Esophagus mucosa (tissue), 1 donor: ENCODE results near the gene DIPK1B. TPM values are rescaled to one million over a fixed set of nuclear protein-coding genes. Genes with fewer than 3 reads are reported as not detected.
A peak's percentile ranks its signal among the peaks of the same experiment; 100 is the strongest.

Experiments used
- ATAC-seq: fragments of 200-7000 bp; cut with Tn5 transposase; one replicate; pipeline ENCODE4 v1.9.1; 2020
- total RNA-seq: library from RNA; stranded (reverse); gene quantifications from one replicate; pipeline ENCODE4 v1.2.4, GENCODE V29; 2023
- donor health status: DM: yes; HTN: yes; CAD: no.

DIPK1B gene
- total RNA-seq, 1 donor from 2014 or later: 0.76 TPM

DNA sequence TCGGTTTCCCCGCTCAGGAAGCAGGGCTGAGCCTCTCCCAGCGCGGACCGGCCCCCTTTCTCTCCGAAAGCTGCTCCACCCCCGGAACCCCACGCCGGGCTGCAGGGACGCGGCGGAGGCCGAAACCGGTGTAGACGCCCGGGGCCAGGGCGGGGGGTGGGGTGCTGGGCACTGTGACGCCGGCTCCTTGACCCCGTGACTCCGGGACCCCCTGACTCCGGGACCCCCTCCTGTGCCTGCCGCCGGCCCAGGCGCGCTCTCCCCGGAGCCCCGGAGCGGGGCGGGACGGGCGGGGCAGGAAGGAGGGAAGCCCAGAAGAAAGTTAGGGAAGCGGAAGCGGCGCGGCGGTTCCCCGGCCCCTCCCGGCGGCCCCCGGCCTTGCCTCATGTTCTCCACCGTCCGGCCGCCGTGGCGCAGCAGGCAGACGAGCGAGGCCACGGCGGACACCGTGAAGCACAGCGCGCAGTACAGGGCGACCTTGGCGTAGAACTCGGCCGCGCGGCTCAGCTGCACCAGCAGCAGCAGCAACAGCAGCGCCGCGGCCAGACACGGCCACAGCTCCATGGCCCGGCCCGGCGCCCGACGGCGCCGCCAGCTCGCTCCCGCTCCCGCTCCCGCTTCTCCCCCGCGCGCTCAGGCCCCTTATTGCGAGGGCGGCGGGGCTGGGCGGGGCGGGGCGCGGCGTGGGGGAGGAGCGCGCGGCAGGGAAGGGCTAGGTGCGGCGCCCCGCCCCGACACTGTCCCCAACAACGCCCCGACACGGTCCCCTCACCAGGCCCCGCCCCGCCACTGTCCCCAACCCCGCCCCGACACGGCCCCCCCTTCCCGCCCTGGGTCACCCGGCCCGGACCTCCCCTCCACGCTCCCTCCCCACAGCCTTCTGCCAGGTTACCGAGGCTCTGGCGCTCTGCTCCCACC is 25.3 kb upstream of the DIPK1B start, which contains the start of gene AGPAT2:
TSS of gene AGPAT2 (minus strand) at position 664 of the 918 bp plus-strand sequence. CDS start at position 564, 100 bp downstream.
- peak; percentile 77 for ATAC-seq

DNA sequence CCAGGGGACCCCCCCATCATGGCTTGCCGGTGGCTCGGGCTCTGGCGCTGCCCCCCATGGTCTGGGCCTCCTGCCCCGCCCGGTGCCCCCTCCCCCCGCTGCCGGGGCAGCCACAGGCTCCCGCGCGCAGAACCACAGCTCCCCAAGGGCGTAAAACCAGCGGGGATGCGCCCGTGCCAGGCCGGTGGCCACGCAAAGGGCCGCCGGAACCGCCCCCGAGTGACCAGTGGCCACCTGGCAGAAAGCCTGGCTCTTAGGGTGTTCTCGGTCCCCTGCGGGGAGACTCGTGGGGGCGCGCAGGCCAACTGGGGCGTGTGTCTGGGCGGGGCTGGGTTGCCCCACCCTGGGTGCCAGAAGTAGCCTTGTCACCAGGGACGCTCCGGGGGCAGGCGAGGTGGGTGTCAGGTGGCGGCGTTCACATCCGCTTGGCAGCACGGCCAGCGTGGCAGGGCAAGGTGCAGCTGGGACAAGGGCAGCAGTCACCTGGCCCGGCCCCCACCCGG is 24.6 kb upstream of the DIPK1B start:
- peak; percentile 35 for ATAC-seq

DNA sequence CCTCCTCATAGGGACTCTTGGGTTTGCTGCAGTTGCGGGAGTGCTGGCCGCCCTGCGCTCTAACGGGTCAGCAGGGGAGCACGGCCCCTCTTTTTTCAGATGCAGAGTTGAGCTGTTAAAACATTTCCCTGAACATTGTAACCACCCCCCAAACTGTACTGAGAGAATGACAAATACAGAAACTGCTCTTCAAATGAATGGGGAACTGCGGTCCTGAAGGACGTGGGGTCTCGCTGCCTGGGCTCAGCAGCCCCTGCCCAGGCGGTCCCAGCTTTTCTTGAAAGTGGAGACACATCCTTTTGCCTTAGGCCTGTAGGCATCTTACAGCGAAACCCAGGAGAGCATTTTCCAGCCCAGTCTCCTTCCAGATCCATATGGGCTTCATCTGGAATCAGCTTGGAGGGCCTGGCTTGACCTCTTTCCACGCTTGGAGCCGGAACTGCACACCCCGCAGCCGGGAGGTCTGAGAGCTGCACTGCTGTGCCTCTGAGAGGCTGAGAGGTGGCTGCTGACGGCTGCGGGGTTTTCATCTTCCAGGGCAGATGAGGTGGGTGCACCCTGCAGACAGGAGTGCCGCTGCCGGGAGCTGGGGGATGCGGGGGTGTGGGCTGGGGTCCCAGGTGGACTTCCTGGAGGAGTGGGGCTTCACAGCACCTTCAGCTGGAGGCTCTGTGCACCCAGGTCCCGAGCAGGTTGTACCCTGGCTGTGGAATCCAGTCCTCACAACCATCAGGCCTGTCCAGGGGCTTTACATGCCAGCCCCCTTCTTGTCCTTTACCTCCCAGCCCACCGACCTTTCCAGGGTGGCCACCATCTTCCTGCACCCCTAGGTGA is 23.9 kb upstream of the DIPK1B start:
- no peak for ATAC-seq

DNA sequence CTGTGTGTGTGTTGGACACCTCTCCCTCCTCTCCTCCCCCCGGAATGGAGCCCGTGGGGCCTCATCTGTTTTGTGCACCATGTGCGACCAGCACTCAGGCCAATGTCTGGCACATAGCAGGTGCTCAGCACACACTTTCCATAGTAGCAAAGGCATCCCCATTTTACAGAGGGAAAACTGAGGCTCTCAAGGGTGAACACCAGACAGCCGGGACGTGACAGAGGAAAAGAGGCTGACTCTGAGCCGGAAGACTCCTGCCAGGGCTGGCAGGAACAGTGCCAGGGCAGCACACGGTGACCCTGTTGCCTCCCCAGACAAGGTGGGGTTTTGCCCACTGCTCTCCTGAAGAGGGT is 23.3 kb upstream of the DIPK1B start:
- ATAC-seq: no peak

DNA sequence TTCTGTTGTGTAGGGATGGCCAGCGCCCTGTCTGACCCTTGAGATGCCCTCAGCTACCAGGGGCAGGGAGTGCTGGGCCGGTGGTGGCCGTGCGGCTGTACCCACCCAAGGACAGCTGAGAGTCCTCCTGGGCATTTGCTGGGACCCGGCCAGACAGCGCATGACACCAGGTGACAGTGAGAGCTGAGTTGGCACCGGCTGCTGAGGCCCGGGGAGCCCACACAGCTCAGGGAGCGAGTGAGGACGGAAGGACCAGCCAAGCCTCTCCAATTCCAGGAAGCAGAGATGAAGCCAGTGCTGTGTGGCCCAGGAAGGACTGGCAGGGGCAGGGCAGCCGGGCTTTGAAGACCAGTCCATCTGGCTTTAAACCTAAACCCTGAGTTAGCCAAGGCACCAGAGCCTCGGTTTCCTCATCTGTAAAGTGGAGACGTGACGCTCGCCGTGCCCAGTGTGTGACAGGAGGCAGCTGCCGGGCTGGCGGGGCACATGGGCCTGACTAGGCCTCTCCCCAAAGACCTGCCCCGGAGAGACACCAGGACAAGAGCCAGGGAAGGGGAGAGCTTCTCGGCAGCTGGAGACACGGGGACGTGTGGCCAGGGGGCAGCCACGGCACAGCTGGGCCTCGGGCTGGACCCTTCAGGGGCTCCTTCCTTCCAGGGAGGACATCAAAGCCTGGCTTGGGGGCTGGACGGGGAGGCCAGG is 22.1 kb upstream of the DIPK1B start:
- peak; percentile 0 for ATAC-seq

DNA sequence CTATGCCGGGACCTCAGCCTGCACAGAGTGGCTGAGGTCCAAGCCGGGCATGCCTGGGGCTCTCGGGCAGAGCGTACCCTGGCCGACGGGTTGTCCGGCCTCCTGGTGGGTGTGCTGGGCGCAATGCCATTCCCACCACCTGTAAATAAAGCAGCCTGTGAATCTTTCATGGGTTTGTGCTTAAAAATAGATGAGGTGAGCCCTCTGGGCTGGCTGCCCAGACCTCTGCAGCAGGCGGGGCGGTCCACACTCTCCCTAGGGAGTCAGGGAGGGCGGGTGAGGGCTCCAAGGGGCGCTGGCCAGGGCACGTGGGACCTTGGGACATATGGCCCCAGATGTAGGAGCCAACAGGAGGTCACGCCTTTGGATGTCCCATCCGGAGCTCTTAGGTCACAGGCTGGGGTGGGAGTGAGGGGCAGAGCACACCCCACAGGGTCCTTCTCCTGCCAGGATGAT is 21.5 kb upstream of the DIPK1B start:
- ATAC-seq: no peak

DNA sequence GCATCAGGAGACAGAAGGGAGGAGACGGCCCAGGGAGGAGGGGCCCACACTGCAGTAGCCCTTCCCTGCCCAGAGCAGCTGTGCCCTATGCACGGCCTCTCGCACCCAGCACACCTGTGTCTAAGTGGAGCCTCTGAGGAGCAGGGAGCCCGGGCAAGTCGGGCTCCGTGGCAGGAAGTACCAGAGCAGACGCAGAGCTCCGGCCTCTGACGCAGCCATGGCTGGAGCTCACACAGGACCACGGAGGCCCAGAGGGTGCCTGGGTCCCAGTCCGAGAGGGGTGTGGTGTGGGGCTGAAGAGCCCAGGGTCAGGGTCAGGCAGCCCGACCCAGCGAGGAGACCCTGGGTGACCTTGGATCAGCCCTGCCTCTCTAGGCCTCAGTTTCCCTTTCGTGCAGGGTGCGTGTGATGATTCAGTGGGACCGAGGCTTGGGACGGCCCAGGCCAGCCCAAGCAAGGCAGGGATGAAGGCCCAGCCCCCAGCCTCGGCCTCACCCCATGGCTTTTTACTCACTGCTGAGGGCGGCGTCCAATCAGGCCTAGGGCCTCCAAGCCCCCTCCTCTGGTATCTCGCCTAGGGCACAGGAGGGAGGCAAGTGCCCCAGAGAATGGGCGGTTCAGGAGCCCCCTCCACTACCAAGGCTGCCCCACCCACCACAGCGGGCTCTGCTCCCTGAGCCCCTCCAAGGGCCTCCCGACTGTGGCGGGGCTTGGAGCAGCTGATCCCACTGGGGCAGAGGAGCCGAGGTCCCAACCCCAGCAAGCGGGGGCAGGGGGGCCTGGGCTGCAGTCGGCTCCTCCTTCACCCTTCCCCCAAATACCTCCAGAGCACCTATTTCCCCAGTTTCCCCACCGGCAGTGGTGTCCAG is 20.8 kb upstream of the DIPK1B start:
- ATAC-seq: no peak

DNA sequence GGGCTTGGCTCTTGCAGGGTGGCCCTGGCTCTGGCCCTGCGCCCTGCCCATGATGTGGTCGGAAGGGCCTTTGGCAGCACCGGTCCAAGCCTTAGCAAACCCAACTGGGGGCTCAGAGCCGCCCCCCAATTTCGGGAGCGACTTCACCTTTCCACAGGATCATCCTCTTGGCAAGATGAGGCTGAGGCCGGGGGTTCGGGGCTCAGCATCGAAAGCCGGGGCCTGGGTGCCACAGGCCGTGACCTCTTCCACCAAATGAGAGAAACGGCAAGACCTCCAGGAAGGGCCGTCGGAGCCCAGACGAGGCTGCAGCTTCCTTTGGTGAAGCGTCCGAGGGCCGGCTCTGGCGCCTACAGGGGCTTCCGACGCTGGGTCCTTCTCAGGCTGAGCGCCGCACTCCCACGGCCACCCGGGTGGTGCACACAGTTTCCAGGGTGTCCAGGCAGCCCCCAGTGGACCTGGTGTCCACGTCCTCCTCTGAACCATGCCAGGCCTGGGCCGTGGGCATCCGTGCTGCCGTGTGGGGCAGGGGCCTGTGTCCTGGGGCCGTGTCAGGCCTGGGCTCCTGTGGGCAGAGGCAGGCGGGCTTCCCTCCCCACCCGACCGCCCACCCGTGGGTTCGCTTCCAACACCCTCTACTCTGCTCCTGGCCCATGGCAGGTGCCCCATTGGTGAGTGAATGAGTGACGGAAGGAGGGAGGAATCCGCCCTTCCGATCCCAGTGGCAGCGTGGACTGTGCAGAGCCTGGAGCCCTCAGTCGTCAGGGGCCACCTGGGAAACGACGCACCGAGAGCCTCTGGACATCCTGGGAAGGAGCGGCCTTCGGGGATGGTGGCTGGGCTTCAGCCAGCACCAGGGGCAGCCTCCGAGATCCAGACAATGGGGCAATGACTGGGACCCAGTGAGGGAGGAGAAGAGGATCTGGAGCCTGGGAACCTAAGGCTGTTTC is 19.9 kb upstream of the DIPK1B start:
- ATAC-seq: no peak

DNA sequence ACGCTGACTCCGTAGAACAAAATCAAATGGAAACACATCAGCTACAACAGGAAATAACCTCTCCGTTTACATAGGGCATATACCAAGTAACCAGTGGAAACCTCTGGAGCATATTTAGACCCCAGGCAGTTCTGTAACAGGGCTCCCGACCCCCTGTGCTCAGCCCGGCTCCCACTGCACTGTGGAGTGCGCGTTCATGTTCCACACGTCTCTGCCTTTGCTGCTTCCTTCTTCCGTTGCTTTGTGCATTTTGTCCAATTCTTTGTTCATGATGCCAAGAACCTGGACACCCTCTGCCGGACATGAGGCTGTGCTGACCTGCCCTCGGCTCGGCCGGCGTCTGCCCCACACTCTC is 19.3 kb upstream of the DIPK1B start:
- no peak for ATAC-seq

DNA sequence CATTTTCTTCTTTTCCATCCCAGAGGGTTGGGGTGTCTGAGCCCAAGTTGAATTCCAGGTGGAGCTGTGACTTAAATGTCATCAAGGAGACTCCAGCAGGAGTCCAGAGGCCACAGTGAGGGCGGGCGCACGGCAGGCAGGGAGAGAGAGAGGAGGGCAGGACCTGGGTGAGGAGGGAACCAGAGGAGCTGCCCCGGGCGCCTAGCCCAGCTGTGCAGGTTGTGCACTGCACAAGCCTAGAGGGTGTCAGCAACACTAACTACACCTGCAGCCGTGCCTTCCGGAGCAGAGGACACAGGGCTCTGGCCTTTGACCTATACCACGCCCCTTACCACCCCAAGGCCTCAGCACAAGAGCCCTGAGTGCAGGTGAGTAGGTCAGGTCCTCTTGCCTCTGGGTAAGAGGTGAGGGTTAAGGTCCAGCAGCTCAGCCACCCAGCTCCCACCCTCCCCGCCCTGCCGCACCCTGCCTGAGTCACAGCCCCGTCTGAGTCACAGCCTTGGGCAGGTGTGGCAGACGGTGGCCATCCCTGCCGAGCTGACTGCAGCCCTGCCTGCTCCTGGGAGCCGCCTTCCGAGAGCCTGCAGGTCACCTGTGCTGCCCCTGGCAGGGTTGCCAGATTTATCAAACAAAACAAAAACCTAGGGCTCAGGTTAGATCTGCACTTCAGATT is 18.7 kb upstream of the DIPK1B start:
- peak; percentile 87 for ATAC-seq

DNA sequence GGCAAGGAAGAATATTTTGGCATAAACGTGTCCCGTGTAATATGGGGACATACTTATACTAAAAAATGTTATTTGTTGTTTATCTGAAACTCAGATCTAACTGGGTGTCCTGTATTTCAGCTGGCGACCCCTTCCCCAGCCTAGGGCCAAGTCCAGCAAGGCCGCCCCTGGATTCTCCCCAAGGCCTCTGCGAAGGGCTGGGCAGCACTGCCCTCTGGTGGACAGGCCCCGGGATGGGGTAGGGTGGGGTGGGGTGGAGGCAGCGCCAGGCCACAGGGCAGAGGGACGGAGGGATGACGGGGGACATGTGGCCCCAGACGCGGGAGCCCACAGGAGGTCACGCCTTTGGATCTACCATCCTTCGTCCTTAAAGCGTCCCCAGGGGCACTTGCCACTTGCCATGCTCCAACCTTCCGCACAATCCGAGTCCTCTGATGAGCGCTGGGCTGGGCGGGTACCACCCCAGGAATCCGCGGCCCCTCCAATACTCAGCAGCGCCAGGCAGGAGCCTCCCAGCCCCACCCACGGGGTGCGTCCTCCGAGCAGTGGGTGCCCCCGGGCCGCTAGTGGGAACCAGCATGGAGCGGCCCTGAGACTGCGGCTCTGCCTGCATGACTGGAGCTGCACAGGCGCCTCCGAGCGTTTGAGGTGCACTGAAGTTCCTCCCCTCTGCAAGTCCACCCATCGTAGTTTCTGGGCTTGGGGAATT is 18.1 kb upstream of the DIPK1B start:
- peak; percentile 53 for ATAC-seq

DNA sequence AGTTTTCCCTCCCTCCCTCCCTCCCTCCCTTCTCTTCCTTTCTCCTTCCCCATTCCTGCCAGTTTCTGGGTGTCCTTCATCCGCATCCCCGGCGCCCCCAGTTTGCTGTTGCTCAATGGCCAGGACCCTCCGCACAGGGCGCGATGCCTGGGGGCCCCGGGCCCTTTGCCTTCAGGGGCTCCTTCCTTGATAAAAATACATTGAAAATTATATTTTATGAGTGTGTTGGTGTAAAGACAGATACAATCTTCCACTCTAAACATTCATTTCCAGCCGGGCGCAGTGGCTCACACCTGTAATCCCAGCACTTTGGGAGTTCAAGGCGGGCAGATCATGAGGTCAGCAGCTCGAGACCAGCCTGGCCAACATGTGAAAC is 17.5 kb upstream of the DIPK1B start:
- no peak for ATAC-seq

DNA sequence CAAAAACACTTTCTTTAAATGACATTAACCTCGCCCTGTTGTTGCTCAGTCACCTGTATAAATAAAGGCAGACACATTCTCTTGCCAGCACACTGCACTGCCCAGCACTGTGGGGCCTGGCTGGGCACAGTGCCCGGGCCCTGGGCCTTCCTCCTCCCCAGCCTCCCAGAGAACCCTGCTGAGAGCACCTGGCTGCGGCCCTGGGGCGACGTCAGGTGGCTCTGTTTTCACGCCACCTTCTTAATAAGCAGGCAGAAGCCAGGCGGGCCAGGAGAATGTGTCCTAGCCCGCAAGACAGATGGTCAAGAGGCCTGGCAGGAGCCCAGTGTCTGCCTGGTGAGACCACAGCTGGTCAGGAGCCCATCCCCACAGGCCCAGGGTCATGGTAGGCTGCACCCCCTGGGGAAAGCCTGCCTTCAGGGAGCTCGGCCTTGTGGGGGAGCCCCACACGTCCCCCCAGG is 16.9 kb upstream of the DIPK1B start:
- ATAC-seq: peak; percentile 39

DNA sequence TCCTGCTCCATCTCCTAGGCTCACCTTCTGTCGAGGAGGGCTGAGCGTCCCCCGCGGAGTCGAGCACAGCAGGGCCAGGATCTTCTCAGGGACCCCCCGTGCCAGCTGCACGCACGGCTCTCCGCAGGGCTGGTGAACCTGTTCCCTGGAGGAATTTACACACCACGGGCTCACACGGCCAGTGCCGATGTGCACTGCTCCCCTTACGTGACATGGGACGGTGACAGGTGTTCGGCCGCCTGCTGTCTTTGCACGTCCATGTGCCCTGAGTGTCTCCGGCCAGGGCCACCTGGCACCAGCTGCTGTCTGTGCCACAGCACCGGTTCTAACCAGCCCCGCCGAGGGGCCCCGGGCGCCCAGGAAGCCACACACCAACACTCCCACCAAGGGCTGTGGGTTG is 16.4 kb upstream of the DIPK1B start:
- ATAC-seq: no peak

DNA sequence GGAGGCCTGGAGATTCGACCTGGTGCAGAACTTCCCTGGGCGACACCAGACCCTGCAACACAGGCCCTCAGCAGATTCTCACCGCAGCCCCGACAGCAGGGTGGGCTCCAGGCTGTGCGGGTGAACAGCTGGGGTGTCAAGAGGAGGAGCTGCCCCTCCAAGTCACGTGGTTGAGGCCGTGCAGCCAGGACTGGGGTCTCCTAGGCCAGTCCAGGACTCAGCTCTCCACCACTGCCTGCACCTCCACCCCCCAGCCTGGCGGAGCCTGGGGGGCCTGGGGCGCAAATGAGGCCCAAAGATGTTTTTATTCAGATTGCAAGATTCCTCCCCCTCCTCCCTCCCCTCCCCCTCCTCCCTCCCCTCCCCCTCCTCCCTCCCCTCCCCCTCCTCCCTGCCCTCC is 15.9 kb upstream of the DIPK1B start:
- no peak for ATAC-seq

DNA sequence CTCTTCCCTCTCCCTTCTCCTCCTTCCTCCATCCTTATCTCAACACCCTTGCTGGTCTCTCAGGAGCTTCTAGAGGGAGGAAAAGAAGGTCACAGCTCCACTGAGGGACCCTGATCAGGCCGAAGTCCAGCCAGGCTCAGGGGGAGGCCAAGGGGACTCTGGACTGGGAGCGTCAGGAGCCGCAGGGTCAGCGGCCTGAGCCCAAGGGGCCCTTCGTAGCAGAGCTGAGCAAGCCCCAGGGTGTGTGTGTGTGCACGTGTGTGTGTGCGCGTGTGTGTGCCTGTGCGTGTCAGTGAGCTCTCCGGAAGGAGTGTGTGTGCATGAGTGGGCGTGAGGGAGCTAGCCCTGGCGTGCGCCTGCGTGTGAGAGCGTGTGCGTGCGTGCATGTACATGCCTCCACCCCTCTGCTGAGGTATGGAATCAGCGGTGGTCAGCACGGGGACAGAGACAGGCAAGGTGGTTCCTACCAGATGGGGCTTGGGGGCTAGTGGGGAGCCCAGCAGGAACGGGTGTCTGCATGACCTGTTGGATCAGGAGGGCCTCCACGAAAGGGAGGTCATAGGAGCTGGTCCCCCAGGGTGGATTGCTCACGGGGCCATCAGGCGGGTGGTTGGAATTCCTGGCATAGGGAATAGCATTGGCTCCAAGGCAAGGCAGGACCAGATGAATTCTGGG is 15.1 kb upstream of the DIPK1B start:
- ATAC-seq: no peak

DNA sequence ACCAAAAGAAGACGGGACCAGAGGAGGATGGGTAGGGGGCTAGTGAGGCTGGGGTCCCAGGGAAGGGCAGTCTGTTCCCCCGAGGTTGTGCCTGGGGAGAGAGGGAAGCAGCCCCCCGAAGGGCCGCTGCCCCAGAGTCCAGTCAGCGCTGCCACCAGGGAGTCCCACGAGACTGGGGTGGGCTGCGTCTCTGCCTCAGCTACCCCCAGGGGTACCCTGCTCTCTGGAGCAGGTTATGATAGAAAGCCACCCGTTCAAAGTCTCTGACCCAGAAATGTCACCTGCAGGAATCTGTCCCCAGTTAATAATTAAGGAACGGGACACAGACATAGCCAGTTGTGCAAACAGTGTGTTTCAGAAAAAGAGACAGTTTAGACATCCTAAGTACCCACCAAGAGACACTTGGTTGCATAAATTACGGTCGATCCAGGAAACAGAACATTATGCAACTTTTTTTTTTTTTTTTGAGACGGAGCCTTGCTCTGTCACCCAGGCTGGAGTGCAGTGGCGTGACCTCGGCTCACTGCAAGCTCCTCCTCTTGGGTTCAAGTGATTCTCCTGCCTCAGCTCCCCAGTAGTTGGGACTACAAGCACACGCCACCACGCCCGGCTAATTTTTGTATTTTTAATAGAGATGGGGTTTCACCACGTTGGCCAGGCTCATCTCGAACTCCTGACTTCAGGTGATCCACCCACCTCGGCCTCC is 14.4 kb upstream of the DIPK1B start:
- ATAC-seq: no peak
